ENCODE measurements around the gene KCTD12.

Gene KCTD12

DNA sequence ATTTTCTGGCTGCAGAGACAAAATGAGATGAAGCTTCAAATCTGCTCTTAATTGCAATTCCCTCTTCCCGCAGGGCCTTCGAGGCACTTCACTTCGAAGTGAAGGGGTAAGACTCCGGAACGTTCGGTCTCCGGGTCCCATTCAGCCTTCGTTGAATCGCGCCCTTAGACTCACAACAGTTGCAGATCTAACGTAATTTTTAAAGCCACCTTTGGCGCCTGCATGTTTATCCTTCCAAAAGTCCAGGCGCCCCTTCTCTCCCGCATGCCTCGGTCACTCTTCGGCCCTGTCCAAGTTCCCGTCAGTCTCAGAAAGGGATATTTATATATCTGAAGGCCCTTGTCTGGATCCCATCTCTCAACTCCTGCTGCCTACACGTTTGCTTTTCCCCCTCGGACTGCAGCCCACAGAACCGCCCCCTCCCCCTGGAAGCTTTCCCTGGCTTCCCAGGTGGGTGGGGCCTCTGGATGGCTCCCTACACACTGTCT is 915 bp upstream of the KCTD12 start:
- no peak for DNase-seq (ENCODE audit: low spot score)

DNA sequence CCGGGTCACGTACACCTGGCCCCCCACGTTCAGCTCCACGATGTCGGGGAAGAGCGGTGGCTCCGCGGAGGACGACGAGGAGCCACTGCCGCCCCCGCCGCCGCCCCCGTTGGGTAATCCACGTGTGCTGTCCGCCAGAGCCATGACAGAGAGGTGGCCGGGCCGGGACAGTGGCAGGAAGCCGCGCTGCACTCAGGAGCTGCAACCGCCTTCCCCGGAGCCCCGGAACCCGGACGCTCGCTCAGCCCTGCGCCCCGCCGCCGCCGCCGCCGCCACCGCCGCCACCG is 257 bp downstream of the KCTD12 start:
- DNase-seq (ENCODE audit: low spot score): no peak

DNA sequence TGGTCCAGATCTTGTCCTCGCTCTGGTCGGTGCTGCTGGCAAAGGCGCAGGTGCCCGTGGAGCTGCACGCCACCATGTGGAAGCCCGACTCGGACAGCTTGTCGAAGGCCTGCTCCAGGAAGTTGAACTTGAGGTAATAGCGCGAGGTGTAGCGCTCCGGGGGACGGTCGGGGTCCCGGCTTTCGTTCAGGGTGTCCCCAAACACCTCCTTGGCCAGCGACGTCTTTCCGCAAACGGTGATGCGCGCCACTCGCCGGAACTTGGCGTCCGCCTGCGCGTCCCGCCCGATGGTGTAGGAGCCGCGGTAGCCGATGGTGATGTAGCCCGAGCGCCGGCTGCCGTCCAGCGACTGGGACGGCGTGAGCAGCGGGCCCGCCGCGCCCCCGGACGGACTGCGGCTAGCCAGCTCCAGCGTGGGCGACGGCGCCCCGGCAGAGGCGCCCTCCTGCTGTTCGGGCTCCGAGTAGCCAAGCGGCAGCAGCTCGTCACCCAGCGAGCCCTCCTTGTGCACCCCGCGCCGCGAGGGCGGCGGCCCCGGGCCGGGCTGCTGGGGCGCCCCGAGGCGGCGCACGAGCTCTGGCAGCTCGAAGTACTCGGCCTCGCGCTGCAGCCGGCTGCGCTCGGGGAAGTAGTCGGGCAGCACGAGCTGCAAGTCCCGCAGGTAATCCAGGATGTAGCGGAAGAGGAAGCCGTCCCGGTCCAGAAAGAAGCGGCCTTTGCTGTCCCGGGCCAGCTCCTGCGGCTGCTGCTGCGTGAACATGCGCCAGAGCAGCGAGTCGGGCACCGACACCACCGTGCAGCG is 801 bp downstream of the KCTD12 start:
- no peak for DNase-seq (ENCODE audit: low spot score)

DNA sequence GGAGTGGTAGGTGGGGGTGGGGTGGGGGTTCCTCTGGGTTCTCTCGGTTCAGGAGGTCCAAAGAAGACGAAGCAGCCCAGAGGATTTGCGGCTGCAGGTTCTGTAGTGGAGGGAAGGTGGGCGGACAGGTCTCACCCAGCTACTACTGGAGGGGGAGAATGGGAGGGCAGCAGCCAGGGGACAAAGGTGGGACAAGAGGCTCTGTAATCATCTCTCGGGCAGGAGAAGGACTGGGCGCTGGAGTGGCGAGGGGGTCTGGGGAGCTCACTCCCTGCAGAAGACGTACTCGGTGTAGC is 1.4 kb downstream of the KCTD12 start:
- DNase-seq (ENCODE audit: low spot score): no peak

DNA sequence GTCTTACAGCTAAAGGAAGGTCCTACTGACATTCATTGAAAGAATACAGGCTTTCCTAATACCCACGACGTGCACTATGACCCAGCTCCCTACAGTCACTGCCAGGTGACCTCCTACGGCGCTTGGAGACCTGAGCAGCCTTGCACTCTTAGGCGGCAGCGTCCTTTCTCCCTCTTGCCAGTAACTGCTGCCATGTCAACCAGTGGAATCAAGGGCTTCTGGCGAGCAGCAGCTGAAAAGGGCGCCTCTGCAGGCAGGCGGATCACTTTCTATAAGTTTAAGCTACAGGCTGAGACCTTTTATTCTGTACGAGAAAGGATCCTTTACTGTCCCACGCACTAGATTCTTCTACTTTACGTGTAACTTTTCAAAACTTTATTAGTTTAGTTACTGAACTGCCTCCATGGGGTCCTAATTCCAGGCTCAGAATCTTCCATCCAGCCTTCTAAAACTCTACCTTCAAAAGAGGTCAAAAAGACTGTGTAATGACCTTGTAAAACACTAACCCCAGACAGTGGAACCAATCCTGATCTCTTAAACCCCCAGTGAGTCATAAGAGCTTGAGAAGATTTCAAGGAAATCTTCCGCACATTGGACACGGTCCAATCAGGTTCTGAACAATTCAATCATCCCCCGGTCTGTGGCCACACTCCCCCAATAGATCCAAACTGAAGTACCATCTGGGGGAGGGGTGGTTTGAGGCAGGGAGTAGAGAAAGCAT is 1.9 kb downstream of the KCTD12 start:
- DNase-seq (ENCODE audit: low spot score): no peak

DNA sequence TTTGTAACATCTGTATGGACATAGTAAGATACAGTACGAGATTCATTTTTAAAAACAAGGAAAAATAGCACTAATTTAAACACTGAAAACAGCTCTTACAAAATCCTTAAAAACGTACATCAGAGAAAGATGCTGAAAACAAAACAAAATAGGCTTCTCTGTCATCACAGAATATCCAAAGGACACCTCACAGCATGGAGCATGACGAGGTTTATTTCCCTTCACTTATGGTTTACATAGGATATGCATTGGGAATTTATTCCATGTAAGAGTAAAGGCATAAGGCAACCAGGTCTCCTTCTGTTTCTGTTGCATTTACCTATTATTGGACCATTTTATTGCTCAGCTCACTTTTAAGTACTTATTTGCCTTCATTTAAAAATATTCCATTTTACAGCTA is 3.0 kb downstream of the KCTD12 start:
- DNase-seq (ENCODE audit: low spot score): no peak

DNA sequence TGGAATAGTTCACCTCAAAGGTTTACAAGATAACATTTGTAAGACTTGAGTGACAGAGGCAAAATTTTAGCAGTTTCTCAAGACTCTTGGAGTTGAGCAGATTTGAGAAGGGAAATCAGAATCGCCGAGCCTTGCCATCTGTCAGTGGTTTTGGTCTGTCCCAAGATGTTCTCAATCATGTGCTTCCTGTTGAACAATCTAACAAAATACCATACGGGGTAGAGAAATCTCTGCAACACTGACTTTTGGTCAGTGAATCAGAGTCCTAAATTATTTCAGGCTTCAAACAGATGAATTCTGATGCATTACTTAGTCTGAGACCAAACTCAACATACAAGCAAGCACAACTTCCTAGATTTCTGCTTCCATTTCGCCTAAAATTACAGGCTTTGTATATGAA is 3.8 kb downstream of the KCTD12 start:
- DNase-seq (ENCODE audit: low spot score): no peak

DNA sequence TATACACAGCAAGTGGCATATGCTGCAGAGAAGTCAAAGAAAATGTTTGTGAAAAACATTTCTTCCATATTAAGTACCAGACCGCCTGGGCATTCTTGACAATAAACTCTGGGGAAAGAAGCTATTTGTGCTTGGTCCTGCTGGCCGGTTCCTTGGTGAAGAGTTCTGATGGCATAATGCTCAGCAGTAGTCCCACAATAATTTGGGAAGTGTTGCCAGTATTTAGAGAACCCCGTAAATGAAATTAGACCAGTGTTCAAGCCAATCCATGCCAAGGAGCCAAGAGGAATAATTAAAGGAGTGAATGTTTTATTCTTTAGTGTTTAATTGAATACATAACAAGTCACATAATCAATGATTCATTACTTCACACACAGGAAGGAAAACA is 6.3 kb downstream of the KCTD12 start:
- no peak for DNase-seq (ENCODE audit: low spot score)

DNA sequence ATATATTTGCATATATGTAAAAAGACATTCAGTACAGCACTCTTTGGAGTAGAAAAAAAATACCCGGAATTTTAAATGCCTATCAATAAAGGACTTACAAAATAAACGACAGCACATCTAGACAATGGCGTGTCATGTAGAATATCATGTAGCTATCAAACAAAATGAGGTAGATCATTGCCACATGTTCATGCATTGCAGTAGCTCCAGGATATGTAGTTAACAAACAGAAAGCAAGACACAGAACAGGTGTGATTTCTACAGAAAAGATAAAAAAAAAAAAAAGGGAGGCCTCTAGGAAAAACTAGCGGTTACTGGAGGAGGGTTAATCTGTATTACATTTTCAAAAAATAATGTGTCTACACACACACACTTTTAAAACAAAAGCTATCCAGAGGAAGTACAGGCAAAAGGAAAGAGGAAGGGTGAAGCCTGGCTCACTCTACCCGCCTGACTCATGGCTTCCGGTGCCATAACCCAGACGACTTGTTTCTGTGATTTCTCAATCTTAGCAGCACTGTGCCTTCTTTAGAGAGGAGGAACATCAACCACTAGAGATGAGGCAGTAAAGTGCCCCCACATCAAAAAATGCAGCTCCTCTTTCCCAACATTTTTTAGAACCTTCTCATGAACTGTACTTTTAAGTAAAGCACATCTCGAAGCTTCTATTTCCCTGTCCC is 6.9 kb downstream of the KCTD12 start:
- DNase-seq (ENCODE audit: low spot score): no peak

DNA sequence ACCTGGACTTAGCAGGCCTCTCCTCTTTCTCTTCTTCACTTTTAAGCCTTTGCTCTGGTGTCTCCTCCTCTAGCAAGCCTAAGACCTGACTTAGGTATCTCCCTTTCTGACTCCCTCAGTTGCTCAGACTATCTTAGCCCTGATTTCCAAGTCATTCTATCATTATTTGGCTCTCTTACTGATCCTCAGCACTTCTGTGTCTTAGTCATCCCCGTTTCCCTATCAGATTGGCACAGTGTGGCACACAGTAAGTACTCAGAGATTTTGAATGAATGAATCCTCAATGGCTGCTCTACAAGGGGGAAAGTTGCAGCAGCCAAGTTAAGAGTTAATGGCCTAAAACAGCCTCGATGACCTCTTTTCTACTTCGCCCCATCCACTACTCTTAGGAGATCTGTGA is 8.2 kb downstream of the KCTD12 start:
- DNase-seq (ENCODE audit: low spot score): no peak

DNA sequence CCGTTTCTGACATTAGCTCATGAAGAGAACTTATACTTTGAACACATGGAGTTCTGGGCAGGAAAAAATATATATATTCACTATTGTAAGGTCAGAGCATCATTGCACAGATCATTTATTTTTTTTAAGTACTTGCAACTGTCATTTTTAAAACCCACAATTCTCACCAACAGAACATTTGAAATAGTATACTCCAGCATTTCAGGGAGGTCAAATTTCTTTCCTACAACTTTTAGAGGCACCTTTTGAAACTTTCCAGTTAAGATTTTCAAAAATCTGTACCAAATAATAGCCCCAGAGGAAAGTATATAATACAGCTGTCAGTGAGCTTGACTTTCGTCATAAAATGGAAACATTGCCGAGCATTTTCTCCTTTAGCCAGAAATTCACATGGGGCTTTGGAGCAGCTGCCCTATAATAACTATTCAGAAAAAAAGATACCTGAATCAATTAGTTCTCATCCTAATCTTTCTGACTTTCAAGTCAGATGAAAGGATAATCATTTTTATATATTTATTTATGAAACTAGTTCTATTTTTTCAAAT is 10.9 kb downstream of the KCTD12 start:
- DNase-seq (ENCODE audit: low spot score): no peak

DNA sequence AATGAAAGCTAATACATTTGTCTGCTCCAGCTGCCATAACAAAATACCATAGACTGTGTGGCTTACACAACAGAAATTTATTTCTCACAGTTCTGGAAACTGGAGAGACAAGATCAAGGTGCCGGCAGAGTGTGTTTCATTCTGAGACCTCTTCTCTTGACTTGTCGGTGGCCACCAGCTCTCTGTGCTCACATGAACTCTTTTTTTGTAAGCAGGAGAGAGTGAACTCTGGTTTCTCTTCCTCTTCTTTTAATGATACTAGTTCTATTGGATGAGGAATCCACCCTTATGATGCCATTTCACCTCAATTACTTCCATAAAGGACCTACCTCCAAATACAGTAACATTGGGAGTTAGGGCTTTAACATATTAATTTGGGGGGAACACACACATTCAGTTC is 11.7 kb downstream of the KCTD12 start:
- DNase-seq (ENCODE audit: low spot score): no peak

DNA sequence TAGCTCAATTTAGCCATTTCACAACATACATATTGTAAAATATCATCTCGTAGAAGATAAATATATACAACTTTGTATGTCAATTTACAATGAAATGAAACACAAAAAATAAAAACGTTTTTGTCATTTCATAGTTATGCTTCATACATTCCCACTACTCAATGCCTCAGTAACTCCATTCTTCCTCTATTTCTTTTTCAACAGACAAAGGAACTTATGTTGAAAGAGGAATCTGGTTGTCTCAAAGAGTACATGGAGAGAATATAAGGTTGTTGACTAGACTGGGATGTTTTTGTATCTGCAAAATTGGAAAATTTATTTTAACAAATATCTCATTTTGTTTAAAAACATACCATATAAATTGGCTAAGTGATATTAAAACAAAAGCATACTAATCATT is 12.8 kb downstream of the KCTD12 start:
- no peak for DNase-seq (ENCODE audit: low spot score)

DNA sequence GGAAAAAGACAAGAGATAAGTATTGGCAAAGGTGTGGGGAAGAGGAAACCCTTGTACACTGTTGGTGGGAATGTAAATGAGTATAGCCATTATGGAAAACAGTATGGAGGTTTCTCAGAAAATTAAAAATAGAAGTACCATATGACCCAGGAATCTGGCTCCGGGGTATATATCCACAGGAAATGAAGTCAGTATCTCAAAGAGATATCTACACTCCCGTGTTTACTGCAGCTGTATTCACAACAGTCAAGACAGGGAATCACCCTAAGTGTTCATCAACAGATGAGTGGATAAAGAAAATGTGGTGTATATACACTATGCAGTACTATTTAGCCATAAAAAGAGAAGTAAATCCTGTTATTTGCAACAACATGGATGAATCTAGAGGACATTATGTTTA is 13.5 kb downstream of the KCTD12 start:
- no peak for DNase-seq (ENCODE audit: low spot score)

DNA sequence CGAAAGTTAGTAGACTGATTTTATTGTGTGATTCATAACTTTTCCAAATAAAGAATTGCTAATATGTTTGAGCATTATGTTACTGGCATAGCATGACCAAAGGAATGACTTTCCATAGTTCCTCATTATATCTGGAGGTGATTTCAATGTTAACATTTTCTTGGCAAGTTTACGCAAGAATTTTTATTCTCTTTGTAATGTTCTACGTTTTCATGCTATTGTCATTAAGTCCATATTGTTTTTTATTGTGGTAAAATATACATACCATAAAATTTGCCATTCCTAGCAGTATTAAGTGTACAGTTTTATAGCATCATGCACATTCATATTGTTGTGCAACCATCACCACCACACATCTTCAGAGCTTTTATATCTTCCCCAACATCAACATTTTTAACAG is 14.8 kb downstream of the KCTD12 start:
- no peak for DNase-seq (ENCODE audit: low spot score)

DNA sequence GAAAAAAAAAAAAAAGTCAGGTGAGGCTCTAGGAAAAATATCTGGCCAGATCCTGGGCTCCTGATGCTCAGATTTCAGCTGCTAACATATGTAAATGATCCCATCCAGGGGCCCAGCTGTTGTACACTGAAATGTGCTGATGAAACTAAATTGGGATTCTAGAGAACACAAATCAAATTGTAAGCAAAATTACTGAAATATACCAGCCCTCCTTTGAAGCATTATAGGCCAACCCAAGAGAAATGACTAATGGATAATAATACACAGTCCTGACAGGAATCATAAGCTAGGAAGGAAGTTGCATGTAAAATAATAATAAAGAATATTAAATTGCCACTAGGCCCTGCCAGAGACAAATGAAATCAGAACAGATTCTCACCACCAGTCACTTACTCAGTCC is 17.8 kb downstream of the KCTD12 start:
- no peak for DNase-seq (ENCODE audit: low spot score)

DNA sequence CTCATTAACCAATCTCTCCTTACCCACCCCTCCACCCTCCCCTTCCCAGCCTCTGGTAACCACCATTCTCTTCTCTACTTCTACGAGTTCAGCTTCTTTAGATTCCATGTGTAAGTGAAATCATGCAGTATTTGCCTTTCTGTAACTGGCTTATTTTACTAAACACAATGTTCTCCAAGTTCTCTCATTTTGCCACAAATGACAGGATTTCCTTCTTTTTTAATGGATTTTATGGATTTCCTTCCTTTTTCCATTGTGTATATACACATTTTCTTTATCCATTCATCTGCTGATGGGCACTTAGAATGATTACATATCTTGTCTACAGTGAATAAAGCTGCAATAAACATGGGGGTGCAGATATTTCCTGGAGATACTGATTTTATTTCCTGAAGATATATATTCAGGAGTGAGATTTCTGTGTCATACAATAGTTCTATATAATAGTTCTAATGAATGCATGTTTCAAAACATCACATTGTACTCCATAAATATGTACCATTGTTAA is 20.2 kb downstream of the KCTD12 start:
- no peak for DNase-seq (ENCODE audit: low spot score)

DNA sequence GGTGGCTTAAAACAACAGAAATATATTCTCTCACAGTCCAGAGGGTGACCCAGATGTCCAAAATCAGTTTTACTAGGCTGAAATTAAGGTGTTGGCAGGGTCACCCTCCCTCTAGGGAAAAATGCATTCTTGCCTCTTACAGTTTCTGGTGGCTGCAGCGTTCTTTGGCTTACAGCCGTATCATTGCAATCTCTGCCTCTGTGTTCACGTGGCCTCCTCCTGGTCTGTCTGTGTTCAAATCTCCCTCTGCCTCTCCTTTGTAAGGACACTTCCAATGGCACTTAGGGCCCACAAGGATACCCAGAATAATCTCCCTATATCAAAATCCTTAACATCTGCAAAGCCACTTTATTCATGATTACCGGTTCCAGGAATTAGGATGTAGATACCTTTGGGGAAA is 21.1 kb downstream of the KCTD12 start:
- no peak for DNase-seq (ENCODE audit: low spot score)

DNA sequence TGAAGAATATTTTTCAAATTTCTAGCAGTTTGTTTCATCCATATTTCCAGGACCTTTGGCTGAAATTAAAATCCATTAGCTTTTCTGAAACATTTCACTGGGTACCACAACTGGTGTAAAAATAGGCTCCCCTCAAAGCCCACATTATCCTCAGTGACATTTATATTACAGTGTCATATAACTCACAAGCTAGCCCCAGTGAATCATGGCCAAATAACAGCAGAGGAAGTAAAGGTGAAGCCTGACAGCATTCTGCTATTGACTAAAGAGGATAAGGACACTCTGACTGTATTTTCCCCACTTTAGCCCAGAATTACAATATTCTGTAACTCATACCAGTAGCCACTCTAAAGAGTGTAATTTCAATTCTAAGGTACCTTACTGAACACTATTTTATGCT is 21.9 kb downstream of the KCTD12 start:
- DNase-seq (ENCODE audit: low spot score): no peak

DNA sequence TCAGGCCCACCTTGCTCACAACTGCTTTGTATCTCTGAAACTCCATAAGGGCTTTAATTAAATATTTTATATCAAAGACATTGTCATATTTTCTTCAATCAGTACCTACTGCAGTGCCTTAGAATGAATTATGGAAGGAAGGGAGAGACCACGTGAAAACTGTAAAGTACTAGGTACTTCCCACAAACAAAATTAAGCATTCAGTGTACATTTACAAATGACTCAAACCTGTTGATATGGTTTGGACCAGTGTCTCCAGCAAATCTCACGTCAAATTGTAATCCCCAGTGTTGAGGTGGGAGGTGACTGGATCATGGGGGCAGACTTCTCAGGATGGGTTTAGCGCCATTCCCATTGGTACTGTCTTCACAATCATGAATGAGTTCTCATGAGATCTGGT is 23.2 kb downstream of the KCTD12 start:
- DNase-seq (ENCODE audit: low spot score): no peak

DNA sequence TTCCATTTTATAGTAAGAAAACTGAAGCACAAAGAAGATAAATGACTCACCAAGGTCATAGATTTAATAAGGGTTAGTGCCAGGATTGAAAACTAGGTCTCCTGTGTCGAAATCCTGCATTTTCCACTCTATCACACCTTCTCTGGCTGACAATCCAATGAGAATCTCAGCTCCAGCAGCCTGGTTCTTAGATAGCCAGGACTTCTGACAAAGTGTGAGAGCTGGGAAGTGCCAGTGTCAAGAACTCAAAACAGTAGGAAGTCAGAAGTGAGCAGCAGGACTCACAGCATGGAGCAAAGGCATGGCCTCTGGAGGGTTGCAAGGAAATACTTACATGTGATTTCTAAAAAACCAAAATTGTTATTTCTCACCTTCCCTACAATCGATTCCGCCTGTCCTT is 24.3 kb downstream of the KCTD12 start:
- DNase-seq (ENCODE audit: low spot score): no peak

DNA sequence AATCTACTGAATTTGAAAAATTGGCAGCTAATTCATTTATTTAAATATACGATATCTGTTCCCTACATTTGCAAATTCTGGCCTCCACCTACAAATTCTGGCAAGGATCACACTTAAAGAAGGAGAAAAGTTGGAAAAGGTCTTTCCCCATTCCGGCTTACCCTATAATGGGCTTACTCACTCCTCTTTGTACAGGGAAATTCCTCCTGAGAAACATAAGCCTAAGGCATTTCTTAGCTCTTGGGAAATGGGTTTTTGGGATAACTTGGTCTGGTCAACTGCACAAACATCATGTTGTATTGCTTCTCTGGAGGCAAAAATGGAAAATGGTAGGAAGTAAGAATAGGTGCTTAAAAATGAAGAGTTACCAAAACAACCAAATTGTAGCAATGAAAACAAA is 25.5 kb downstream of the KCTD12 start:
- DNase-seq (ENCODE audit: low spot score): no peak

DNA sequence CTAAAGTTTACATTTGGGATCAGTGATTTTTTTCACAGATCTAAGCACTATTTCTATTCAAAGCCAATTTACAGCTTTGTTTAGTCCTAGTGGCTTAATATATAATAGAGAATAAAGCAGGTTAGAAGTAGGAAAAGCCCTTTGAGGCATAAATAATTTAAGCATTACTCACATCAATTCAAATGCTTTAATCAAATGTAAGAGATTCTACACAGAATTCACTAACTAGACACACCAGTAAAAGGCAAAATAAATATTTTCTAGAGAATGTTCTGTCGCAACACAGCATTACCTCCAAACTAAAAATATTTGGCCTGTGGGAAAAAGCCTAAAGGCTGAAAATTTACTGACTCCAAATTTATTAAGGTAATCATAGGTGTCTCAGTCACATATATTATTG is 31.3 kb downstream of the KCTD12 start:
- no peak for DNase-seq (ENCODE audit: low spot score)

All from hematopoietic multipotent progenitor cell treated with erythropoietin and hydrocortisone succinate and interleukin-3 and kit ligand, for 15 days (in vitro differentiated cells).